ENCODE results near the gene STAMBP. TPM values are rescaled to one million over a fixed set of nuclear protein-coding genes. Genes with fewer than 3 reads are reported as not detected.
A peak's percentile ranks its signal among the peaks of the same experiment; 100 is the strongest.

STAMBP gene
- total RNA-seq, 1 donor from 2014 or later: 46.5 TPM

DNA sequence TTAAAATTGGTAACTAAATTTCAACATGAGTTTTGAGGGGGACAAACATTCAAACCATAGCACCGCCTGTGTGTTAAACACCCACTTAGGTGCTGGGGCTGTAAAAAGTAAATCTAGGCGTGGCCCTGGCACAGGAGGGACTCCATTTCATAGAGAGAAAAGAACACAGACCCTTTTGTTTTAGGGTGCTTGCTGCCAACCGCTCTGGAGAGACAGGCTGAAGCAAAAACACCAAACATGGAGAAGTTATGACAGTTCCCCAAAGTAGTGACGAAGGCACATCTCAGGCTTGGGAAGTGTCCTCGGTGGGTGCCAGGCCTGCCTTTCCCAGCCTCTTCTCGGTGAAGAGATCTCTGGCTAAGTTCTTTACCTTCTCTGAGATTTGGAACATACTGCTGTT lies 69.2 kb downstream of the STAMBP start:
- Histone ChIP-seq H3K36me3 (ENCODE audit: insufficient read depth, low read length) (no peaks in the 10 kb centered on the region), H3K79me2 (ENCODE audit: insufficient read depth, low read length) (peaks cover 23% of the 10 kb centered on the region), H3K9me3 (ENCODE audit: insufficient read depth, low read depth, low read length) (no peaks in the 10 kb centered on the region), H3K4me1 (ENCODE audit: insufficient read depth, low read length) (peaks cover 17% of the 10 kb centered on the region), H3K27ac (ENCODE audit: low read depth, low read length) (no peak overlapping the region), H3K4me3 (ENCODE audit: insufficient read depth, low read depth, low read length) (no peak overlapping the region), H3K27me3 (ENCODE audit: insufficient read depth, low read length) (peaks cover 55% of the 10 kb centered on the region), H4K20me1 (ENCODE audit: insufficient read depth, low read length) (peaks cover 64% of the 10 kb centered on the region), H3K4me2 (ENCODE audit: low read length) (peak overlapping the region; percentile 77), H2AFZ (ENCODE audit: low read depth, low read length) (no peak overlapping the region), H3K9ac (ENCODE audit: low read length) (no peak overlapping the region)
- peaks cover 2% of the 10 kb centered on the region for H3K27me3 Mint-ChIP-seq (ENCODE audit: low read depth, unreplicated experiment)
- H3K27ac Mint-ChIP-seq (ENCODE audit: unreplicated experiment): no peak overlapping the region
- H3K4me1 Mint-ChIP-seq (ENCODE audit: low read depth, unreplicated experiment): peaks cover 11% of the 10 kb centered on the region
- TF ChIP-seq EZH2 (IDR thresholded peaks at IDR 0.05; ENCODE audit: insufficient read depth, low read length): no peak
- TF ChIP-seq, protein P1, sequence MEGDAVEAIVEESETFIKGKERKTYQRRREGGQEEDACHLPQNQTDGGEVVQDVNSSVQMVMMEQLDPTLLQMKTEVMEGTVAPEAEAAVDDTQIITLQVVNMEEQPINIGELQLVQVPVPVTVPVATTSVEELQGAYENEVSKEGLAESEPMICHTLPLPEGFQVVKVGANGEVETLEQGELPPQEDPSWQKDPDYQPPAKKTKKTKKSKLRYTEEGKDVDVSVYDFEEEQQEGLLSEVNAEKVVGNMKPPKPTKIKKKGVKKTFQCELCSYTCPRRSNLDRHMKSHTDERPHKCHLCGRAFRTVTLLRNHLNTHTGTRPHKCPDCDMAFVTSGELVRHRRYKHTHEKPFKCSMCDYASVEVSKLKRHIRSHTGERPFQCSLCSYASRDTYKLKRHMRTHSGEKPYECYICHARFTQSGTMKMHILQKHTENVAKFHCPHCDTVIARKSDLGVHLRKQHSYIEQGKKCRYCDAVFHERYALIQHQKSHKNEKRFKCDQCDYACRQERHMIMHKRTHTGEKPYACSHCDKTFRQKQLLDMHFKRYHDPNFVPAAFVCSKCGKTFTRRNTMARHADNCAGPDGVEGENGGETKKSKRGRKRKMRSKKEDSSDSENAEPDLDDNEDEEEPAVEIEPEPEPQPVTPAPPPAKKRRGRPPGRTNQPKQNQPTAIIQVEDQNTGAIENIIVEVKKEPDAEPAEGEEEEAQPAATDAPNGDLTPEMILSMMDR (IDR thresholded peaks at IDR 0.05; ENCODE audit: insufficient read depth, low read depth, low read length): no peak
- FAIRE-seq (no peak), DNase-seq (ENCODE audit: low read depth) (no peak)
- peaks cover 2% of the 10 kb centered on the region for H3K9me3 Mint-ChIP-seq (ENCODE audit: unreplicated experiment)
- H3K36me3 Mint-ChIP-seq (ENCODE audit: low read depth, unreplicated experiment): peaks cover 9% of the 10 kb centered on the region
- H3K4me3 Mint-ChIP-seq (ENCODE audit: unreplicated experiment): no peak overlapping the region

DNA sequence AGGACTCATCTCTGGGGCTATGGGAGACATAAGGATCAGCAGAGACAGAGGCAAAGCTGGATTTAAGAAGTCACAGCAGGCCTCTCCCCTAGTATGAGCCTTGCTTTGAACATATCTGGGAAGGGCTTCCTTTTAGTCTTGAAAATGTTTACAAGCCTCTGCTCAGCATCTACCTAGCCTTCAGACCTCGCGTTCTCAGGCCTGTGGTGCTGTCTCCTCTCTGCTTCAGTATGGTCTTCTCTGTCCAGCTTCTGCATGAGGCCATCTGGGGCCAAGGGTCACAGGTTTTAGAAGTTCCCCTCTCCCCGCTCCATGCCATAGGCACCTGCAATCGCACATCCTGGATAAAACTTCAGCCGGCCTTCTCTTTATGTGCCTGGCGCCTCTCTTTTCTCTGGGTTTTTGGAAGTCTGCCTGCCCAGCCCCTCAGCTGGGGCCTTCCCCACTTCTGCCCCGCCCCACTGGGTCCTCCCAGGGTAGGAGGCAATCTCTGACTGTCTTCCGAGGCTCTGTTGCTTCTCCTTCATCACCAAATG lies 71.1 kb downstream of the STAMBP start:
- DNase-seq (ENCODE audit: low read depth) (no peak), FAIRE-seq (no peak)
- H3K9me3 ChIP-seq (ENCODE audit: insufficient read depth, low read depth, low read length): no peaks in the 10 kb centered on the region
- no peaks in the 10 kb centered on the region for H3K36me3 ChIP-seq (ENCODE audit: insufficient read depth, low read length)
- peaks cover 54% of the 10 kb centered on the region for H4K20me1 ChIP-seq (ENCODE audit: insufficient read depth, low read length)
- H3K4me3 ChIP-seq (ENCODE audit: insufficient read depth, low read depth, low read length): no peak overlapping the region
- no peak overlapping the region for H2AFZ ChIP-seq (ENCODE audit: low read depth, low read length)
- Mint-ChIP-seq H3K36me3 (ENCODE audit: low read depth, unreplicated experiment) (peaks cover 5% of the 10 kb centered on the region), H3K27ac (ENCODE audit: unreplicated experiment) (no peak overlapping the region), H3K4me3 (ENCODE audit: unreplicated experiment) (no peak overlapping the region), H3K27me3 (ENCODE audit: low read depth, unreplicated experiment) (peaks cover 2% of the 10 kb centered on the region), H3K4me1 (ENCODE audit: low read depth, unreplicated experiment) (peaks cover 7% of the 10 kb centered on the region), H3K9me3 (ENCODE audit: unreplicated experiment) (peaks cover 2% of the 10 kb centered on the region)
- peaks cover 17% of the 10 kb centered on the region for H3K4me1 ChIP-seq (ENCODE audit: insufficient read depth, low read length)
- H3K4me2 ChIP-seq (ENCODE audit: low read length): no peak overlapping the region
- H3K27ac ChIP-seq (ENCODE audit: low read depth, low read length): no peak overlapping the region
- H3K27me3 ChIP-seq (ENCODE audit: insufficient read depth, low read length): peaks cover 41% of the 10 kb centered on the region
- TF ChIP-seq, protein P1 (IDR thresholded peaks at IDR 0.05; ENCODE audit: insufficient read depth, low read depth, low read length): no peak
- TF ChIP-seq EZH2 (IDR thresholded peaks at IDR 0.05; ENCODE audit: insufficient read depth, low read length): no peak
- no peak overlapping the region for H3K9ac ChIP-seq (ENCODE audit: low read length)
- peaks cover 5% of the 10 kb centered on the region for H3K79me2 ChIP-seq (ENCODE audit: insufficient read depth, low read length)

DNA sequence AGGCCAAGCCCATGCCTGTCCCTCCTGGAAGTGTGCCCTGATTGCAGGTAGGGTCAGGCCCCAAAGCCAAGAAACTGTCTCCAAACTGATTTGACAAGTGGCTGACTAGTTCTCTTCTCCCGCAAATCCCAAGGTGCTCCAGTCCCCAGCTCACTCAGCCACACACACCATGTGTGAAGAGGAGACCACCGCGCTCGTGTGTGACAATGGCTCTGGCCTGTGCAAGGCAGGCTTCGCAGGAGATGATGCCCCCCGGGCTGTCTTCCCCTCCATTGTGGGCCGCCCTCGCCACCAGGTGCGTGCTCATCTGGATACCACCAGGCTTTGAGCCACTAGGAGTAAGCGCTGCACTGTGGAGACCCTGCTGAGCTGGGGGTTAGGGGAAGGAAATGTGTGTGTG lies 72.4 kb downstream of the STAMBP start:
- H3K27ac ChIP-seq (ENCODE audit: low read depth, low read length): no peak overlapping the region
- no peak overlapping the region for H3K9ac ChIP-seq (ENCODE audit: low read length)
- DNase-seq (ENCODE audit: low read depth) (no peak), FAIRE-seq (no peak)
- peaks cover 5% of the 10 kb centered on the region for H3K36me3 Mint-ChIP-seq (ENCODE audit: low read depth, unreplicated experiment)
- H3K27me3 Mint-ChIP-seq (ENCODE audit: low read depth, unreplicated experiment): peaks cover 2% of the 10 kb centered on the region
- H3K9me3 Mint-ChIP-seq (ENCODE audit: unreplicated experiment): no peaks in the 10 kb centered on the region
- H3K4me1 Mint-ChIP-seq (ENCODE audit: low read depth, unreplicated experiment): peaks cover 6% of the 10 kb centered on the region
- peaks cover 15% of the 10 kb centered on the region for H3K4me1 ChIP-seq (ENCODE audit: insufficient read depth, low read length)
- no peaks in the 10 kb centered on the region for H3K9me3 ChIP-seq (ENCODE audit: insufficient read depth, low read depth, low read length)
- H3K4me3 ChIP-seq (ENCODE audit: insufficient read depth, low read depth, low read length): no peak overlapping the region
- H3K36me3 ChIP-seq (ENCODE audit: insufficient read depth, low read length): no peaks in the 10 kb centered on the region
- no peak overlapping the region for H2AFZ ChIP-seq (ENCODE audit: low read depth, low read length)
- no peak for TF ChIP-seq EZH2 (IDR thresholded peaks at IDR 0.05; ENCODE audit: insufficient read depth, low read length)
- TF ChIP-seq, protein P1 (IDR thresholded peaks at IDR 0.05; ENCODE audit: insufficient read depth, low read depth, low read length): no peak
- H3K4me3 Mint-ChIP-seq (ENCODE audit: unreplicated experiment): no peak overlapping the region
- H3K4me2 ChIP-seq (ENCODE audit: low read length): no peak overlapping the region
- peaks cover 49% of the 10 kb centered on the region for H4K20me1 ChIP-seq (ENCODE audit: insufficient read depth, low read length)
- H3K27me3 ChIP-seq (ENCODE audit: insufficient read depth, low read length): peaks cover 41% of the 10 kb centered on the region
- H3K27ac Mint-ChIP-seq (ENCODE audit: unreplicated experiment): no peak overlapping the region
- H3K79me2 ChIP-seq (ENCODE audit: insufficient read depth, low read length): peaks cover 3% of the 10 kb centered on the region
